Stimulated activated CD4-positive, alpha-beta T cell treated with anti-CD3 and anti-CD28 coated beads, Interleukin-1b, Interleukin-23, amount 100 ng/mL, for 4 hours (primary cell): Measurements from ENCODE around the gene AFM.
"Not testable (repeated sequence)": the region's sequence is repeated elsewhere in the genome, so short reads cannot be mapped to it uniquely, and the experiment has no call there.

Experiments
- DNase-seq, 2 donors: peaks; one replicate each; pipeline ENCODE4 v3.0.0-alpha.2; 2020; ENCODE audit warnings: low read depth in 2 of 2

Gene AFM

GRCh38 chr4:73507541-73507940 lies 26.0 kb downstream of the AFM start:
- no peak for DNase-seq

- DNase-seq = no peak
These were observed 27.1 kb downstream of the AFM start for GRCh38 chr4:73508651-73509050.

- no peak for DNase-seq
These were observed 36.8 kb downstream of the AFM start for GRCh38 chr4:73518340-73518739.

GRCh38 chr4:73520821-73521220 lies 39.3 kb downstream of the AFM start:
- no peak for DNase-seq

- no peak for DNase-seq
These were observed 41.6 kb downstream of the AFM start for GRCh38 chr4:73523126-73523525.

GRCh38 chr4:73525611-73526010 lies 44.1 kb downstream of the AFM start:
- DNase-seq = no peak

GRCh38 chr4:73527196-73527595 lies 45.7 kb downstream of the AFM start:
- no peak for DNase-seq

GRCh38 chr4:73528171-73528570 lies 46.6 kb downstream of the AFM start:
- DNase-seq = no peak

GRCh38 chr4:73533515-73534422 lies 52.2 kb downstream of the AFM start:
- no peak for DNase-seq

GRCh38 chr4:73538162-73538561 lies 56.6 kb downstream of the AFM start:
- no peak for DNase-seq

GRCh38 chr4:73539386-73539785 lies 57.8 kb downstream of the AFM start:
- DNase-seq = no peak

GRCh38 chr4:73540826-73541225 lies 59.3 kb downstream of the AFM start:
- DNase-seq = no peak

- no peak for DNase-seq
These were observed 59.7 kb downstream of the AFM start for GRCh38 chr4:73541251-73541650.

GRCh38 chr4:73544620-73545019 lies 63.1 kb downstream of the AFM start:
- DNase-seq = no peak

GRCh38 chr4:73550865-73551264 lies 69.3 kb downstream of the AFM start:
- DNase-seq = not testable (repeated sequence)
